Thyroid gland (tissue), 4 donors: ENCODE measurements around the gene KRT78.

Source experiments
- CTCF ChIP-seq, 6 experiments: fragments of 200-600 bp in 3 of 6; fragments of 450-650 bp in 3 of 6; sonication (generic) in 3 of 6; IDR thresholded peaks; one replicate each; pipeline ENCODE4 v1.5.1; 2016 to 2019; ENCODE audit warnings: antibody characterized with exemption in 6 of 6, mild to moderate bottlenecking in 2 of 6, inconsistent platforms in 1 of 6, moderate library complexity in 1 of 6
- POLR2A ChIP-seq, 2 donors: fragments of 450-650 bp; IDR thresholded peaks; one replicate each; pipeline ENCODE4 v1.6.1; 2017; ENCODE audit warnings: antibody characterized with exemption in 2 of 2, mild to moderate bottlenecking in 2 of 2, moderate library complexity in 1 of 2

DNA sequence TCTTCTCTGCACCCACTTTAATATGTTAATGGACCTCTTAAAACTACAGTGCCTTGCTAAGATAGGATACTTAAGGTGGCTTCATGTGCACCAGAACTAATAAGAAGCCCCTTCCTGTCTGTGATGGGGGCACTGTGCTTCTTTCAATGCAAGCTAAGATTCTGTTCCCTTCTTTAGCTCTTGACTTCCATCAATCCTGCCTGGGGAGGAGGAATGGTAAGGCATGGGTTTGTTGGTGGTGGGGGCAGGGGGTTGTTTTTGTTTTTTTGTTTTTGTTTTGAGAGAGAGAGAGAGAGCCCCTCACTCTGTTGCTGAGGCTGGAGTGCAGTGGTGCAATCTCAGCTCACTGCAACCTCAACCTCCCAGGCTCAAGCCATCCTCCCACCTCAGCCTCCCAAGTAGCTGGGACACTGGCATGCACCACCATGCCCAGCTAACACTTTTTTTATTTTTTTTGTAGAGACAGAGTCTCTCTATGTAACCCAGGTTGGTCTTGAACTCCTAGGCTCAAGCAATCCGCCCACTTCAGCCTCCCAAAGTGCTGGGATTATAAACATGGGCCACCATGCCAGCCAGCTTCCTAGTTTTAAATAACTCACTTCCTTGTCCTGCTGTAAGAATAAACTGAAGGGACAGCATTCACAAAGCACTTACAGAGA lies 48.4 kb downstream of the KRT78 start:
- TF ChIP-seq CTCF (IDR thresholded peaks at IDR 0.05) = no peak
- TF ChIP-seq POLR2A (IDR thresholded peaks at IDR 0.05) = no peak
